GM19455 (cell line): ENCODE results near the gene MTX1.
A peak's percentile ranks its signal among the peaks of the same experiment; 100 is the strongest.
"Not testable (repeated sequence)": the region's sequence is repeated elsewhere in the genome, so short reads cannot be mapped to it uniquely, and the experiment has no call there.

Source experiments
- ATAC-seq: cut with Tn5 transposase; IDR thresholded peaks from one replicate; pipeline ENCODE4 v1.9.1; 2021; ENCODE audit not compliant: unreplicated experiment

The MTX1 gene, protein sequence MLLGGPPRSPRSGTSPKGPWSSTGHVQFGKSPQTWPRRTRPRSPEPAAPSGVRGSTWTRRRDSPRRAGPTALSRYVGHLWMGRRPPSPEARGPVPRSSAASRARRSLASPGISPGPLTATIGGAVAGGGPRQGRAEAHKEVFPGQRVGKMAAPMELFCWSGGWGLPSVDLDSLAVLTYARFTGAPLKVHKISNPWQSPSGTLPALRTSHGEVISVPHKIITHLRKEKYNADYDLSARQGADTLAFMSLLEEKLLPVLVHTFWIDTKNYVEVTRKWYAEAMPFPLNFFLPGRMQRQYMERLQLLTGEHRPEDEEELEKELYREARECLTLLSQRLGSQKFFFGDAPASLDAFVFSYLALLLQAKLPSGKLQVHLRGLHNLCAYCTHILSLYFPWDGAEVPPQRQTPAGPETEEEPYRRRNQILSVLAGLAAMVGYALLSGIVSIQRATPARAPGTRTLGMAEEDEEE

DNA sequence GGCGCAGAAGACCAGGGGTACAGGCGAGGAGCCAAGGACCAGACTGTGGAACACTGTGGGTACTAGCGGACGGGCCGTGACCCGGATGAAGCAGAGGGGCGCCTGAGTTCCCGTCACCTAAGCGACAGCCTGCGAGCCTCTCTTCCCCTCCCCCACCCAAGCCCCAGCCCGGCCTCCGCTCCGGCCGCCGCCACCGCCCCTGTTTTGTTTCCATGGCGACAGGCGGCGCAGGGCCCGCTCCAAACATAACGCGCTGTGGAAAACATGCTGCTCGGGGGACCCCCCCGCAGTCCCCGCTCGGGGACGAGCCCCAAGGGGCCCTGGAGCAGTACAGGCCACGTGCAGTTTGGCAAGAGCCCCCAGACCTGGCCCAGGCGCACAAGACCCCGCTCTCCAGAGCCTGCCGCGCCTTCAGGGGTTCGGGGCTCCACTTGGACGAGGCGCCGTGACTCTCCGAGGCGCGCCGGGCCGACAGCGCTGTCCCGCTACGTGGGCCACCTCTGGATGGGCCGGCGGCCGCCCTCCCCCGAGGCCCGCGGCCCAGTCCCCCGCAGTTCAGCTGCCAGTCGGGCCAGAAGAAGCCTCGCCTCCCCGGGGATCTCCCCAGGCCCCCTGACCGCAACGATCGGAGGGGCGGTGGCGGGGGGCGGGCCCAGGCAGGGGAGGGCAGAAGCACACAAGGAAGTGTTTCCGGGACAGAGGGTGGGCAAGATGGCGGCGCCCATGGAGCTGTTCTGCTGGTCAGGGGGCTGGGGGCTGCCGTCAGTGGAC lies at the start of gene MTX1:
Gene MTX1, plus strand, starts transcription at position 155 of the 771 bp plus-strand sequence. Its CDS starts 110 bp downstream, at position 265.
- peak; percentile 76 for ATAC-seq

DNA sequence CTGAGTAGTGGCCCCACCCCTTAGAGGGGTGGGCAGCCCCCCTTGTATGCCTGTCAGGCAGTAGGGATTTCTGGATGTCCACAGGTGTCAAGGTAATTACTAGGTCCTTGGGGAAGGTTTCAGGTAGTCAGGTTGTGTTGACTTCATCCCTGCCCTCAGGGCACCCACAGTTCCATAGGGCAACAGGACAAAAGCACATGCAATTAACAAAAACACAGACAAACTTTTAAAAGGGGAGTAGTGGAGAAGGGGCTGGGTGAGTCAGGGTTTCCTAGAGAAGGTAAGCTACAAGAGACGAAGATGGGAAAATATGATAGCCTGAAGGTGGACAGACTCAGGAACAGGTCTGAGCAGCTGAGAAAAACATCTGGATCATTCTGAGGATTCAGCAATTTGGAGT lies 49.5 kb upstream of the MTX1 start:
- ATAC-seq, result no peak

DNA sequence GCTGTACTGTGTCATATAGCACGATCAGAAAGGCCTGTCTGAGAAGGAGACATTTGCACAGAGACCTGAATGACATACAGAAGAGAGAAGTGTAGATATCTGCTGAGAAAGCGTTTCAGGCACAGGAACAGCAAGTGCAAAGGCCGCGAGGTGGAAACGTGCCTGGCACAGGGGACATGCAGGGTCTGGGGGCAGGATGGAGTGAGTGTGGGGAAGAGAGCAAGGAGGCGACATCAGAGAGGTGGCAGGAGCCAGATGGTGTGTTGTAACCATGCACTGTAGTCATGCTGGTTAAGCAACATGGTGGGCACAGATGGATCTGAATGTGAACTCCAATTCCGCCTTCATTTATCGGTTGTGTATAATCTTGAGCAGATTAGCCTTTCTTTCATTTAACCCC lies 48.4 kb upstream of the MTX1 start:
- no peak for ATAC-seq

DNA sequence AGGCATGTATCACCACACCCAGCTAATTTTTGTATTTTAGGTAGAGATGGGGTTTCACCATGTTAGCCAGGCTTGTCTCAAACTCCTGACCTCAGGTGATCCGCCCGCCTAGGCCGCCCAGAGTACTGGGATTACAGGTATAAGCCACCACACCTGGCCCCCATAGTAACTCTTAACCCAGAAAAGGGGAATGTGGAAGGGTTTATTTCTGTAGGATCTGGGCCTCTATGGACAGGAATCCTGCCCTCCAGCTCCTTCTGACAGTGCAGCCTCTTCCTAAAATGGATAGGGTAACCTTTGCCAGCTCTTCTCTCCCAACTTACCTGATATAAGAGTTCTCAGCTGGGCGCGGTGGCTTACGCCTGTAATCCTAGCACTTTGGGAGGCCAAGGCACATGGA lies 45.9 kb upstream of the MTX1 start:
- ATAC-seq, result not testable (repeated sequence)

DNA sequence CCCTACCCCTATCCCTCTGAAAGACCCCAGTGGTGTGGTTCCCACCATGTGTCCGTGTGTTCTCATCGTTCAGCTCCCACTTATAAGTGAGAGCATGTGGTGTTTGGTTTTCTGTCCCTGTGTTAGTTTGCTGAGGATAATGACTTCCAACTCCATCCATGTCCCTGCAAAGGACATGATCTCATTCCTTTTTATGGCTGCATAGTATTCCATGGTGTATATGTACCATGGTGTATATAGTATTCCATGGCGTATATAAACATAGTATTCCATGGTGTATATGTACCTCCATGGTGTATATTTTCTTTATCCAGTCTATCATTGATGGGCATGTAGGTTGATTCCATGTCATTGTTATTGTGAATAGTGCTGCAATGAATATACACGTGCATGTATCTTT lies 44.7 kb upstream of the MTX1 start:
- not testable (repeated sequence) for ATAC-seq

DNA sequence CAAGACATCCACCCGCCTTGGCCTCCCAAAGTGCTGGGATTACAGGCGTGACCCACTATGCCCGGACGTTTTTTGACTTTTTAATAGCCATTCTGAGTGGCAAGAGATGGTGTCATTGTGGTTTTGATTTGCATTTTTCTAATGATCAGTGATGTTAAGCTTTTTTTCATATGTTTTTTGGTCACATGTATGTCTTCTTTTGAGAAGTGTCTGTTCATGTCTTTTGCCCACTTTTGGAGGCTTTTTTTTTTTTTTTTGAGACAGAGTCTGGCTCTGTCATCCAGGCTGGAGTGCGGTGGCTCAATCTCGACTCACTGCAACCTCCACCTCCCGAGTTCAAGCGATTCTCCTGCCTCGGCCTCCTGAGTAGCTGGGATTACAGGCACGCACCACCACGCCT lies 43.9 kb upstream of the MTX1 start:
- not testable (repeated sequence) for ATAC-seq

DNA sequence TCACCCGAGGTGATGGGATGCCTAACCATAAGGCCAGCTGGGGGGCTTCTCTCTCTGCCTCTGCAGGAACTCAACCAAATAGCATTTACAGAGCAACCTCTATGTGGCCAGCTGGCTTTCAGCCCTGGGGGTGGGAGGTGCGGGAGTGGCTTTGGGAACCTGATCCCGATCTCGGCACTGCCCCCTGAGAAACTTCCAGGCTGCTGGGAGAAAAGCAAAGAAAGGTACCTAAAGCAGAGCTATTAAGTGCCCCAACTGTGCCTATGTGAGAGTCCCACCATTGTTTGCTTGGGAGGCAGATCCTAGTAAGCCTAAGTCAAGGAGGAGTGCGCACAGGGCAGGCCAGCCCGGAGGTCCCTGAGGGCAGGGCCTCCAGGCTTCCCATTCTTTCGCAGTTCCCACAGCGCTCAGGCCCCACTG lies 42.4 kb upstream of the MTX1 start:
- ATAC-seq, result no peak

DNA sequence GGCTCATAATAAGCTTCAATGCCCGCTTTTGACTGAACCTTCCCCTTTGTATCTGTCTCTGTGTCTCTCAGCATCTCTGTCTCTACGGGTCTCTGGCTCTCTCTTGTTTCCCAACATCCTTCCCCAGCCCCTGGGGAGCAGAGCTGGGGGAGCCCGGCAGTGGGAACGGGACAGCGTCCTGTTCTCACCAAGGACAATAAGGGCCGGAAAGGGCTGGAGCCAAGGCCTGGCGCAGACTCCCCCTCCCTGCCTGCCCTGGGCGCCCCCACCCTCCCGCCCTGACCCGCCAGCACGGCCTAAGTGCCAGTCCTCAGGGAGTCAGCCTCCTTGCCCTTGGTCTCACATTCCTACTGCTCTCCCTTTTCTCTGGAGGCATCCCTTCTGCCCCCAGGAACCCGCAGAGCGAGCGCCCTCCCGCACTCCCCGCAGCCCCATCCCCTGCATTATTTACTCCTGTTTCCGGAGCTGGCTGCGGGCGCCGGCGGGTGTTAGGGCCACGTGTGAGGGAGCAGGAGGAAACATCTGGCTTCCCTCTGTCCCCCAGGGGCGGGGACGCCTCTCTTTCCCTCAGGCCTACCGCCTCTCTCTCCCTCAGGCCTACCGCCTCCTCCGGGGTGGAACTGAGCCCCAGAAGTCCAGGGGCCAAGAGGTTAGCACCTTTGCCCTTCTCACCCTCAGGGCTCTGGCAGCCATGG lies 41.9 kb upstream of the MTX1 start:
- ATAC-seq, result no peak

DNA sequence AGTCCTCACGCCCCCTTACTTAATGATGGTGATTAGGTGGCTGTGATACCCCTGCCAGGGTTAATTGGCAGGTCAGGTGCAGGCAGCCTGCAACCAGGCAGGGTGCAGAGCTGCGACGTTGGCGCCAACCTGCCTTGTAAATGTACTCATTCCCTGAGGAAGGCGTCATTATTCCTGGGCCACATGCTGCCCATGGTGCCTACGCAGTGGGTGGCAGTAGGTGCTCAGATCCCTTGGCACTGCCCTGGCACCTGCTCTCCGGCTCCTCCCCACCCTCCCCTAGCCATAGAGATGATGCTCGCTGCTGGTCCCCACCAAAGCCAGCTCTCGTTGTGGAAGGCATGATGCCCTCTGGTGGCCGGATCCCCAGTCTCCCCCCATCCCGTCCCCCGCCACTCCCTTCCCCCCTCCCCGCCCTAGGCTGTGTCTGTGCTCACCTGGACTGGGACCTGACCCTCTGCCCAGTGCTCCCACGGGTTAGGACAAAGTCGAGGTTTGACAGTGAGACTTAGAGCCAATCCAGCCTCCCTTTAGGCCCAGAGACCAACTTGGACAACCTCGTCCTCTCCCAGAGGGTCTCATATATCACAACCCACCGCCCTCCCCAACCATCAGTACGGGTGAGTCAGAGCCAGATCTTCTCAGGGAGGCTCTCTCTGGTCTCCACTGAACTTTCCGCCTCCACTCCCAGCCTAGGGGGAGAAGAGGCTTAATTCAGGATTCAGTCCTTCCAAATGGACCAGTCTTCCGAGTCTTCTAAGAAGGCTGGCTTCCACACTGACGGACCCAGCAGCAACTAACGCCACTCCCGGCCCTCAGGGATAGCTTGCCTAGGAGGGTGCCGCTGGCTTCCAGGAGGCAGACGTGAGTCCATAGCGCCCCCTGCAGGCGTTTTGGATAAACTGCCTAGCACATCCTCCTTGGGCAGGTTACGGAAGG lies 41.1 kb upstream of the MTX1 start:
- ATAC-seq, result no peak

DNA sequence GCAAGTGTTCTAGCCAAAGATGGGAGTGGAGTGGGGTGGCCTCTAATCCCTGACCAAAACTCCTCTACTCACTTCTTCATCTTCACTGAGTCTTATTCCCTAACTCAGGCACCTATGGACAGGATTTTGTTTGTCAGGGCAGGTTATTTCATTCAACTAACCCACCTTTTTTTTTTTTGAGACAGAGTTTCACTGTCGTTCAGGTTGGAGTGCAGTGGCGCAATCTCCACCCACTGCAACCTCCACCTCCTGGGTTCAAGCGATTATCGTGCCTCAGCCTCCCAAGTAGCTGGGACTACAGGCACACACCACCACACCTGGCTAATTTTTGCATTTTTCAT lies 40.4 kb upstream of the MTX1 start:
- ATAC-seq, result not testable (repeated sequence)

DNA sequence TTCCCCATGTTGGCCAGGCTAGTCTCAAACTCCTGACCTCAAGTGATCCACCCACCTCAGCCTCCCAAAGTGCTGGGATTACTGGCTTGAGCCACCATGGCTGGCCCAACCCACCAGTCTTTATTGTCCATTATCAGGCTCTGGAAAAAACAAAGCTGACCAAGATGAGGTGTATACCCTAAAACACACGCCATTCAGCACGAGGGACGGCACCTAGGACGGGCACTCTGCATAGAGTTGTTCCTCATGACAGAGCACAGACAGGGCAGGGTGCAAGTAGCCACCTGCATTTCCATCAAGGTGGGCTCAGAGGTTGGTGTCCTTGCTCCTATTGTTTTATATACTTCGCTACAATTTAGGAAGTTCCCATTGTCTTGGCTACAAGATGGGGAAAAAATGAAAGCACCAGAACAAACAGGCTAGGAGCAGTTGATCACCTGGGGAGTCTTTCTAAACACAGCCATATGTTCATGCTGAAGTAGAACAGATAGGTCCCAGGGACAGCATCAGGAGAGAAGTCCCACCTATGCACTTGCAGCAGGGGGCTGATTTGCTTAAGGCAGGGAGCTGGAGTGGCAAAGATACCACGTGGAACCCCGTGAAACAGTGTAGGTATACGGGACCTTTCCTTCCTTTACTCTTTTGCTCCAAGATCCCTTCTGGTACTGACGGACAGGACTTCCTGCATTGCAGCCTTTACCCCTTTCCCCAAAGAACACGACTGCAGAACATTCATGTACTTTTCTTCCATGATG lies 39.9 kb upstream of the MTX1 start:
- no peak for ATAC-seq

DNA sequence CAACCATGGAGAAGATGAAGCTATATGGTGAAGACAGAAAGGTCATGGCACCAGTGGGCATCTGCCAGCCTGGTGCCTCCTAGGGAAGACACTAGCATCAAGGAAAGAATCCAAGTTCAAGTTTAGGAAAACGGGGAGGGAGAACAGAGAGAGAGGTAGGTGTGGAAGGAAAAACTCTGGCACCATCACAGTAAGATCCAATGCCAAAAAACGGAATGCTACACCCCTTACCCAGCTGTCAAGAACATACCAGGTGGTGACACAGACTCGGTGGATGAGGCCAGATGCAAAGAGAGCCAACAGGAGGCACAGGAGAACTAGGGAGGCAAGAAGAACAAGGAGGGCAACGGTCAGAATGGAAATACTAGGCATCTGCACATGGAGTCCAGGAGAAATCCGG lies 39.0 kb upstream of the MTX1 start:
- ATAC-seq, result no peak

DNA sequence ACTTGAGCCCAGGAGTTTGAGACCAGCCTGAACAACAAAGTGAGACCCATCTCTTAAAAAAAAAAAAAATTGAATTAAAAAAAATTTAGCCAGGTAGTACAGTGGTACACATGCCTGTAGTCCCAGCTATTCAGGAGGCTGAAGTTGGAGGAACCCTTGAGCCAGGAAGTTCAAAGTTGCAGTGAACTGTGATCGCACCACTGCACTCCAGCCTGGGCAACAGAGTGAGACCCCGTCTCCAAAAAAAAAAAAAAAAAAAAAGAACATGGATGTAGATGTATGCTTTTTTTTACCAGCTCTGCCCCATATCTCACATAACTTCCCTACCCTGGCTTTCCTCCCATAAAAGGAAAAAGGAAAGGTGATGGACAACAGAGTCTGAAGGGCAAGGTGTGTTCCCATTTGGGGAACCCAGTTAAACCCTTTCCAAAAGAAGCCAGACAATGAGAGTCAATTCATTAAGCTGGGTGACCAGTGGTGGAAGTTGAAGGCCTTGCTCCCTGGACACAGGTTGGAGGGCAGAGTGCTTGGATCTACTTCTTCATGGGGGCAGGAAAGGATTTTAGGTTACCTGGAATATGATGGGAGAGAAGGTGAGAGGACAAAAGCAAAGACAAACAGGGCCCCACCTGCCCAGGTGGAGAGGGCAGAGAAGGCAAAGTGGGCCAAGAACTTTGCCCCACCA lies 38.3 kb upstream of the MTX1 start:
- ATAC-seq, result no peak

DNA sequence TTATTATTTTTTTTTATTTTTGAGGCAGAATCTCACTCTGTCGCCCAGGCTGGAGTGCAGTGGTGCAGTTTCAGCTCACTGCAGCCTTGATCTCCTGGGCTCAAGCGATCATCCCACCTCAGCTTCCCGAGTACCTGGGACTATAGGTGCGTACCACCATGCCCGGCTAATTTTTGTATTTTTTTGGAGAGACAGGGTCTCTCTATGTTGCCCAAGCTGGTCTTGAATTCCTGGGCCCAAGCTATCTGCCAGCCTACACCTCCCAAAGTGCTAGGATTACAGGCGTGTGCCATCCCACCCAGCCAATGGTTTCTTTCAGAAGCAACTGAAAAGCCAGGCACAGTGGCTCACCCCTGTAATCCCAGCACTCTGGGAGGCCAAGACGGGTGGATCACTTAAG lies 37.7 kb upstream of the MTX1 start:
- ATAC-seq, result no peak

DNA sequence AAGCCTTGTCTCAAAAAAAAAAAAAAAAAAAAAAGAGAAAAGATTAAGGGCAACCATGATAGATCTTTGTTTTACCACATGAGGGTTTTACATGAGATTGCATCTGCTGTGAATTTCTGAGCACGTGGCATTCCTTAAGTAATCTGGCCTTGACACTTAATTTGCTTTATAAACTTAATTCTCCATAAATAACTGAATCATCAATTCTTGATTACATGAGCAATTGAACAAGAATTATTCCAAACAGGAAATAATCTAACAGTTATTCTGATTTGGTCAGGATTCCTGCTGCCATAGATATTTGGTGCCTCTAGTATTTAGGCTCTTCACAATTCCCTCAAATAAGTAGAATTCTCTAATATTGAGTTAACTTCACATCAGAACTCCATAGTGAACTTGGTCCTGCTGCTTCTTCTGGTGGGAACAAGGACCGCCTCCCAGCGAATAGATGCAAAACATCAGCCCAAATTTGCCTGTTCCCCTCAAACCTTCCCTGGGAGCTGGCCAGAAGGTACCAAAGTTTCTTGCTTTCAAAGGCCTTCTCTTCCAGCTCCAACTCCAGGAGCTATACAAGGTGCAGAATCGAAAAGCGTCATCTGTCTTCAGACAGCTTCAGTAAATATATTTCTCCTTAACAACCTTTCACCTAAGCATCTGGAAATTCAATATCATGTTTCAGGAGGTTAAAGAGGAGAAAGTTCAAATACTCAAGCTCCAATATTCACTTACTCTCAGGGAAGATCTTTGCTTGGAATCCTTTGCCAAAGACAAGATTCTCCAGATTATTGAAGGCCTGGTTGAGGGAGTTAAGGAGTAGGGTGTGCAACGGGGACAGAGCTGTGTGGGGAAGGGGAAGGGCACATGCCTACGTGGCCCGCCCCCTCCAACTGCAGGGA lies 36.4 kb upstream of the MTX1 start:
- ATAC-seq, result peak; percentile 10

DNA sequence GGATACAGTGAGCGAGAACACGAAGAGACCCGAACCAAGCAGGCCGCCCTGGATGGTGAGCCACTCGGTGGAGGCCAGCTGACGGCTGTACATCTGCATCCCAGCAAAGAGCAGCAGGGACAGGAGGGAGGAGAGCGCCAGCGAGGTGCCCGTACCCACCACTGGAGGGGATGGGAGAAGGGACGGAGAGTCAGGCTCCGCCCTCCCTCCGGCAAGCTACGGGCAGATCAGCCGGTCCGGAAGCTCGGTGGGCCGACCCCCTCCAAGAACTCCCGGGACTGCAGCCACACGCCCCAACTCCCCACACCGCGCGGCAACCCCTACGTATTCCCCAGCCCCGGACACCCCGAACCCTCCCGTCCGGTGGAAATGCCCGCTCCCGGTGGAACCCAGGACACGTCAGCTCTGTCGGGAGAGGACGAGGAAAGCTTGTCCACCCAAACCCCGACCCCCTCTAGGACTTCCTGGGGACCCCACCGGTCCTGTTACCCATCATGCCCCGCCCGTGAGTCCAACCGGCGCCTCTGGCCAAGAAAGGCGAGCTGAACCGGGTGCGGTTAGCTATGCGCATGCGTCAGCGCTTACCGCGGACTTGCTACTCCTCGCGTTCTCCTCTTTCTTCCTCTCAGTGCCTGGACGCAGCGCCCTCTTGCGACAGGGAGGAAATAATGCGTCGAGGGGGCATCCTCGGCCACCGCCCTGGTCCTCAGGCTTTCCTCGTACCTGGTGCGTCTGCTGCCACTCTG lies 35.6 kb upstream of the MTX1 start, which contains the start of gene KRTCAP2:
Gene KRTCAP2, minus strand, starts transcription at position 573 of the 746 bp plus-strand sequence. Its CDS starts 80 bp downstream, at position 493.
- ATAC-seq, result peak; percentile 63
